GM21528 (cell line): Measurements from ENCODE around the gene ADAM10.

ENCODE experiments used
- ATAC-seq: cut with Tn5 transposase; IDR thresholded peaks from one replicate; pipeline ENCODE4 v1.9.1; 2021; ENCODE audit warnings: mild to moderate bottlenecking, moderate library complexity; ENCODE audit not compliant: unreplicated experiment, low FRiP score

ADAM10 gene

GRCh38 chr15:58684036-58684710 lies 65.3 kb downstream of the ADAM10 start:
- ATAC-seq = no peak

GRCh38 chr15:58682234-58682633 lies 67.3 kb downstream of the ADAM10 start:
- no peak for ATAC-seq

GRCh38 chr15:58678683-58679082 lies 70.8 kb downstream of the ADAM10 start:
- ATAC-seq = no peak

- ATAC-seq = no peak
These were observed 72.1 kb downstream of the ADAM10 start for GRCh38 chr15:58677426-58677825.

- no peak for ATAC-seq
These were observed 72.7 kb downstream of the ADAM10 start for GRCh38 chr15:58676766-58677165.

GRCh38 chr15:58671186-58671585 lies 78.3 kb downstream of the ADAM10 start:
- ATAC-seq = no peak

GRCh38 chr15:58669108-58669507 lies 80.4 kb downstream of the ADAM10 start:
- no peak for ATAC-seq

- no peak for ATAC-seq
These were observed 82.5 kb downstream of the ADAM10 start for GRCh38 chr15:58666957-58667356.

GRCh38 chr15:58665672-58666071 lies 83.8 kb downstream of the ADAM10 start:
- ATAC-seq = no peak

- ATAC-seq = no peak
These were observed 99.4 kb downstream of the ADAM10 start for GRCh38 chr15:58650102-58650501.

GRCh38 chr15:58649175-58649574 lies 100.3 kb downstream of the ADAM10 start:
- no peak for ATAC-seq

- ATAC-seq = no peak
These were observed 105.5 kb downstream of the ADAM10 start for GRCh38 chr15:58643996-58644395.

GRCh38 chr15:58641660-58642059 lies 107.8 kb downstream of the ADAM10 start:
- no peak for ATAC-seq

- ATAC-seq = no peak
These were observed 109.5 kb downstream of the ADAM10 start for GRCh38 chr15:58639992-58640391.

- ATAC-seq = no peak
These were observed 110.3 kb downstream of the ADAM10 start for GRCh38 chr15:58639002-58639756.

- ATAC-seq = no peak
These were observed 116.7 kb downstream of the ADAM10 start for GRCh38 chr15:58632789-58633188.

- ATAC-seq = no peak
These were observed 118.2 kb downstream of the ADAM10 start for GRCh38 chr15:58631319-58631718.

GRCh38 chr15:58629625-58630024 lies 119.9 kb downstream of the ADAM10 start:
- ATAC-seq = no peak

GRCh38 chr15:58628206-58628947 lies 121.1 kb downstream of the ADAM10 start:
- ATAC-seq = no peak

- no peak for ATAC-seq
These were observed 121.8 kb downstream of the ADAM10 start for GRCh38 chr15:58627701-58628100.

- no peak for ATAC-seq
These were observed 122.5 kb downstream of the ADAM10 start for GRCh38 chr15:58627046-58627445.
